Glutamatergic neuron (in vitro differentiated cells): ENCODE data around the gene EIF4B. TPM values are rescaled to one million over a fixed set of nuclear protein-coding genes. Genes with fewer than 3 reads are reported as not detected.
A peak's percentile ranks its signal among the peaks of the same experiment; 100 is the strongest.

Experiments
- DNase-seq: peaks from one replicate; pipeline ENCODE4 v3.0.0; 2022
- H3K27ac Mint-ChIP-seq: one replicate; pipeline ENCODE4 v1.8.0; 2020; ENCODE audit warnings: mild to moderate bottlenecking, mixed read lengths, inconsistent platforms; ENCODE audit not compliant: unreplicated experiment
- H3K27me3 Mint-ChIP-seq: one replicate; pipeline ENCODE4 v1.8.0; 2020; ENCODE audit warnings: mild to moderate bottlenecking, moderate library complexity, mixed read lengths, inconsistent platforms; ENCODE audit not compliant: unreplicated experiment
- H3K36me3 Mint-ChIP-seq: one replicate; pipeline ENCODE4 v1.8.0; 2020; ENCODE audit warnings: mild to moderate bottlenecking, mixed read lengths, inconsistent platforms; ENCODE audit not compliant: unreplicated experiment
- H3K4me1 Mint-ChIP-seq: one replicate; pipeline ENCODE4 v1.8.0; 2020; ENCODE audit warnings: mild to moderate bottlenecking, low read depth, mixed read lengths, inconsistent platforms; ENCODE audit not compliant: unreplicated experiment
- H3K4me3 Mint-ChIP-seq: one replicate; pipeline ENCODE4 v1.8.0; 2020; ENCODE audit warnings: mild to moderate bottlenecking, mixed read lengths, inconsistent platforms; ENCODE audit not compliant: unreplicated experiment
- H3K9me3 Mint-ChIP-seq: one replicate; pipeline ENCODE4 v1.8.0; 2020; ENCODE audit warnings: mild to moderate bottlenecking, moderate library complexity, mixed read lengths, inconsistent platforms; ENCODE audit not compliant: unreplicated experiment
- total RNA-seq: library from RNA; stranded (reverse); fragmentation: NEBNext Ultra II Directional; extraction: Animal tissue kit (Norgen Biotek cat#: 25700); gene quantifications from one replicate; pipeline ENCODE4 v1.2.1, GENCODE V29; 2021; ENCODE audit not compliant: unreplicated experiment
- TF ChIP-seq, protein P1 (sequence below): fragments of 200-600 bp; sonication (generic); IDR thresholded peaks from one replicate; pipeline ENCODE4 v1.5.0; 2021; ENCODE audit not compliant: partially characterized antibody, unreplicated experiment

Gene EIF4B
- total RNA-seq, 1 donor from 2014 or later: 283 TPM

DNA sequence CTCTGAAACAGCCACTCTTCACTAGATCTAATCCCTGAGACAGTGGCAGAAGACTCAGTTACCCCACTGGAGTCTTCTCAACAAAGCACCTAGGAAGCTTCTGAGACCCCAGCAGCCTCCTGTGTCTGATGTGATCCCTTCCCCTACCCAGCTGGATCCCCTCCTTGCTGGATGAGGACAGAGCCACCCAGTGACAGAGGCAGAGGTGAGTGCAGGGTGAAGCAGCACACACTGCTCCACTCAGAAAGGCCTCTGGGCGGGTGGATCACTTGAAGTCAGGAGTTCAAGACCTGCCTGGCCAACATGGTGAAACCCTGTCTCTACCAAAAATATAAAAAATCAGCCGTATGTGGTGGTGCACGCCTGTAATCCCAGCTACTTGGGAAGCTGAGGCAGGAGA is 70.2 kb downstream of the EIF4B start:
- Mint-ChIP-seq H3K27me3 (peaks cover 6% of the 10 kb centered on the region), H3K4me3 (no peak overlapping the region), H3K9me3 (peaks cover 2% of the 10 kb centered on the region), H3K27ac (no peak overlapping the region), H3K4me1 (peaks cover 2% of the 10 kb centered on the region), H3K36me3 (peaks cover 7% of the 10 kb centered on the region)
- DNase-seq: no peak
- TF ChIP-seq, protein P1, sequence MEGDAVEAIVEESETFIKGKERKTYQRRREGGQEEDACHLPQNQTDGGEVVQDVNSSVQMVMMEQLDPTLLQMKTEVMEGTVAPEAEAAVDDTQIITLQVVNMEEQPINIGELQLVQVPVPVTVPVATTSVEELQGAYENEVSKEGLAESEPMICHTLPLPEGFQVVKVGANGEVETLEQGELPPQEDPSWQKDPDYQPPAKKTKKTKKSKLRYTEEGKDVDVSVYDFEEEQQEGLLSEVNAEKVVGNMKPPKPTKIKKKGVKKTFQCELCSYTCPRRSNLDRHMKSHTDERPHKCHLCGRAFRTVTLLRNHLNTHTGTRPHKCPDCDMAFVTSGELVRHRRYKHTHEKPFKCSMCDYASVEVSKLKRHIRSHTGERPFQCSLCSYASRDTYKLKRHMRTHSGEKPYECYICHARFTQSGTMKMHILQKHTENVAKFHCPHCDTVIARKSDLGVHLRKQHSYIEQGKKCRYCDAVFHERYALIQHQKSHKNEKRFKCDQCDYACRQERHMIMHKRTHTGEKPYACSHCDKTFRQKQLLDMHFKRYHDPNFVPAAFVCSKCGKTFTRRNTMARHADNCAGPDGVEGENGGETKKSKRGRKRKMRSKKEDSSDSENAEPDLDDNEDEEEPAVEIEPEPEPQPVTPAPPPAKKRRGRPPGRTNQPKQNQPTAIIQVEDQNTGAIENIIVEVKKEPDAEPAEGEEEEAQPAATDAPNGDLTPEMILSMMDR: no peak

DNA sequence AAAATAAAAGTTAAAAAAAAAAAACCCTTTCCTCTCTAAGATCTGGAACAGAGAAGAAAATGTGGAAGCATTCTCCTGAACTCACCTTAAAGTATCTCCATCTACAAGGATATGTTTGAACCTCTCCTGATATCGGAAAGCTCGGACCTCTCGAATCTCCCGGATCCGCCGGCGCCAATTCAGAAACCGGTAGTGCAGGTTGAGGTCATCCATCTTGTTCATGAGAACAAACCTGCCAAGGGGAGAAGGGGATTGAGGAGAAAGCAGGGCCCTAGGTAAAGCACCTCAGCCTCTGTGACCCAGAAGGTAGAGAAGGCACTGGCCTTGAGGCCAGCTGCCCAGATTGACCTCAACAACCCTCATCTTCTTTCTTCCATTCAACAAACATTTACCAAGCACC is 70.8 kb downstream of the EIF4B start:
- no peak for DNase-seq
- H3K9me3 Mint-ChIP-seq: peaks cover 2% of the 10 kb centered on the region
- H3K36me3 Mint-ChIP-seq: peaks cover 7% of the 10 kb centered on the region
- H3K4me3 Mint-ChIP-seq: no peak overlapping the region
- H3K27me3 Mint-ChIP-seq: peaks cover 7% of the 10 kb centered on the region
- no peak overlapping the region for H3K27ac Mint-ChIP-seq
- no peaks in the 10 kb centered on the region for H3K4me1 Mint-ChIP-seq
- TF ChIP-seq, protein P1: no peak

DNA sequence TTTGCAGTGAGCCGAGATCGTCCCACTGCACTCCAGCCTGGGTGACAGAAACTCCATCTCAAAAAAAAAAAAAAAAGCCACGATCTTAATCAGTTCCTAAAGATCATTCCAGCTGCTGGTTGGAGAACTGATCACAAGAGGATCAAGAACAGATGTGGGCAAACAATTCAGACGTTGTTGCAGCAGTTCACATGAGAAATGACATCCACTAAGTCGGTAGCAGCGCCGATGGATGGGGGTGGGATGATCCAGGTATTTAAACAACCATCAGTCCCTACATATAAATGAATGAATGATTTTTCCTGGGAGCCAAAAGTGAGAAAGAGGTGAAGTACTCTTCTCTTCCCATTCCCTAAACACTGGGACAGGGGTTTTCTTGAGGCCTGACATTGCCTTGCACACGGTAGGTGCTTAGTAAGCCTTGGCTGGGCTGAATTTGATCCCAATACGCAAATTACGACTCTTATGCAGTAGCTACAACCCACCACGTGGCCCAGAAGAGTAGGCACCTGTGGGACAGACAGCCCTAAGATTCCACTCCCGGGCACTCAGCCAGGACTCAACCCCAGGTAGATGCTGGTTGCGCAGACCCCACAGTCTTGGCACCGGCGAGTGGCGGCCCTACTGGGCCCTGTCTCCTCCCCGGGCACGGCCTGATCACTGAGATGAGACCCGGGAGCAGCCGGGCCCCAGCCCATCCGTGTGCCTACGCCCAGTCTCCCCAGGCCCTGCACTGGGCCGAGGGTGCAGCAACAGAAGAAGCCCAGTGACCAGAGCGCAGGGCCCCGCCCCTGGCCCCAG is 72.4 kb downstream of the EIF4B start:
- peaks cover 2% of the 10 kb centered on the region for H3K9me3 Mint-ChIP-seq
- H3K27ac Mint-ChIP-seq: peak overlapping the region; percentile 43
- H3K4me1 Mint-ChIP-seq: no peaks in the 10 kb centered on the region
- H3K36me3 Mint-ChIP-seq: peaks cover 7% of the 10 kb centered on the region
- peaks cover 5% of the 10 kb centered on the region for H3K27me3 Mint-ChIP-seq
- TF ChIP-seq, protein P1: peak; percentile 17
- no peak for DNase-seq
- H3K4me3 Mint-ChIP-seq: peak overlapping the region; percentile 94

DNA sequence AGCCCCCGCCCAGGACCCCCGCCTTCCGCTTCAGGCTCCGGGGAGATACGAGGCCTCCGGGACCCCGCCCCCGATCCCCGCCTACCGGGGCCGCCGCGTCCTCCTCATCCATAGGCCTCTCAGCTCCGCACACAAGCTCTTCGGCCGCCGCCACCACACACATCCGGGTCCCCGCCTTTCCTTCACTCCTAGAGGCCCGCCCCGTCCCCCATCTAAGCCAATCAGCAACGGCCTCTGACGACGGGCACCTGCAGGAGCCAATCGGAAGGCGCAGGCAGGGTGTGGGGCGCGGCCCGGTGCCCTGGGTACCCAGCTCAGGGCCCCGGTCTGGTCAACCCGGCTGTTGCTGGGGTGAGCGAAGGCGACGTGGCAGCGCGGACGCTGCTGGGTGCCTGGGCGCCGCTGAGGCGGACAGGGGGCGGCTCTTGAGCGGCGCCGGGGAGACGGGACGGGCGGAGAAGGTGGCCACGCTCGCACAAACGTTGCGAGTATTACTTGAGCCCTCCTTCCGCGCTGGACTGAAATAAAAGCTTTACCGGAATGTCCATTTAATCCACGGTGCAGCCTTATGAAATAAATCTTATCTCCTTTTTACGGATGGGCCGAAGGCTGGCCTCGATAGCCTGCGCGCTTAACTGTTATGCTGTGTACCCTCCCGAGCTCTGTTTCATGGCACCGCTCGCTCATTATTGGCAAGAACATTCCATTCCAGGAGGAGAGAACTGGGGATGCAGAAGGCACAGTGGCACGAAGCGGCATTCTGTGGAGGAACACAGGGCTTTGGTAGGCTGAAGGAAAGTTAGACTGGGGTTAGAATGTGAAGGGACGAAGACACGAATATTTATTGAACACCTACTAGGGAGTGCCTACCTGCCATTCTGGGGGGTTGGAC is 73.2 kb downstream of the EIF4B start, which contains the start of gene SPRYD3:
Gene SPRYD3 (minus strand): TSS at position 165 of the 892 bp plus-strand sequence. CDS start 57 bp downstream, at position 108.
- peaks cover 5% of the 10 kb centered on the region for H3K36me3 Mint-ChIP-seq
- TF ChIP-seq, protein P1: no peak
- H3K27ac Mint-ChIP-seq: peak within 1 kb of the TSS; percentile 87
- no peaks in the 10 kb centered on the region for H3K4me1 Mint-ChIP-seq
- no peaks in the 10 kb centered on the region for H3K9me3 Mint-ChIP-seq
- DNase-seq: peak; percentile 96
- peak within 1 kb of the TSS; percentile 94 for H3K4me3 Mint-ChIP-seq
- H3K27me3 Mint-ChIP-seq: peaks cover 2% of the 10 kb centered on the region
